Heart left ventricle (tissue), 16 donors: Measurements from ENCODE around the gene DUSP7. TPM values are rescaled to one million over a fixed set of nuclear protein-coding genes. Genes with fewer than 3 reads are reported as not detected.

ENCODE experiments used
- ATAC-seq, 4 donors: fragments of 200-7000 bp; cut with Tn5 transposase; one replicate each; pipeline ENCODE4 v1.9.1; 2020 to 2022; ENCODE audit warnings: moderate library complexity in 4 of 4, mild to moderate bottlenecking in 3 of 4, moderate number of reproducible peaks in 1 of 4
- DNase-seq, 5 donors: peaks; one replicate each; pipeline ENCODE4 v3.0.0-alpha.2; 2020
- H3K27ac ChIP-seq, 12 donors: fragments of 200-600 bp; sonication (generic) in 4 of 12; one replicate each; pipeline versions ENCODE4 v1.5.0 to v1.8.0; 2016 to 2022; ENCODE audit warnings: mild to moderate bottlenecking in 2 of 12
- H3K27me3 ChIP-seq, 9 donors: fragments of 200-600 bp; sonication (generic) in 2 of 9; one replicate each; pipeline versions ENCODE4 v1.5.1 to v1.8.0; 2016 to 2022; ENCODE audit warnings: mild to moderate bottlenecking in 3 of 9
- H3K36me3 ChIP-seq, 9 donors: fragments of 200-600 bp; sonication (generic) in 2 of 9; one replicate each; pipeline versions ENCODE4 v1.5.0 to v1.8.0; 2018 to 2022; ENCODE audit warnings: mild to moderate bottlenecking in 2 of 9
- H3K4me1 ChIP-seq, 12 donors: fragments of 200-600 bp; sonication (generic) in 4 of 12; one replicate each; pipeline versions ENCODE4 v1.5.0 to v1.8.0; 2016 to 2022; ENCODE audit warnings: mild to moderate bottlenecking in 3 of 12
- H3K4me3 ChIP-seq, 12 donors: fragments of 200-600 bp; sonication (generic) in 4 of 12; one replicate each; pipeline versions ENCODE4 v1.5.0 to v1.8.0; 2017 to 2022; ENCODE audit warnings: mild to moderate bottlenecking in 9 of 12, moderate library complexity in 4 of 12
- H3K9me3 ChIP-seq, 12 donors: fragments of 200-600 bp; sonication (generic) in 4 of 12; one replicate each; pipeline versions ENCODE4 v1.5.0 to v1.8.0; 2016 to 2022; ENCODE audit warnings: mild to moderate bottlenecking in 1 of 12
- POLR2A ChIP-seq, 2 donors: fragments of 450-650 bp; IDR thresholded peaks; one replicate each; pipeline ENCODE4 v1.6.1; 2017; ENCODE audit warnings: antibody characterized with exemption in 2 of 2, mild to moderate bottlenecking in 2 of 2, moderate library complexity in 2 of 2
- WGBS, 4 donors: extraction: QIAGEN DNeasy Blood & Tissue Kit in 2 of 4; methylation state at CpG; one replicate each; pipeline versions ENCODE4 v1.1.5 to v1.1.7; 2013 to 2018; 5-methylcytosine and 5-hydroxymethylcytosine counted together
- intact Hi-C, 10 donors: fragments of 100-400 bp; cut with DNase I; formaldehyde crosslinking; loops; one replicate each; pipeline versions ENCODE4 v1.11.1 to v1.14.2; 2022
- polyA plus RNA-seq, 2 donors: library from polyadenylated mRNA; stranded (reverse); fragments of 200-250 nt; gene quantifications; one replicate each; pipeline ENCODE4 v1.2.3, GENCODE V29; 2013
- total RNA-seq, 9 donors: library from RNA; depleted of rRNA in 2 of 9; stranded (reverse); fragments of >200 nt in 2 of 9; fragmentation: NEBNext Ultra II Directional in 3 of 9; extraction: Animal tissue kit (Norgen Biotek cat#: 25700) in 3 of 9; gene quantifications; one replicate each; pipeline versions ENCODE4 v1.1.0 to v1.2.4, GENCODE V29; 2016 to 2023
- TF ChIP-seq, protein P1 (sequence below), 12 donors: fragments of 200-600 bp; sonication (generic) in 4 of 12; IDR thresholded peaks; one replicate each; pipeline versions ENCODE4 v1.5.0 to v1.8.0; 2018 to 2022; ENCODE audit warnings: antibody characterized with exemption in 12 of 12, mild to moderate bottlenecking in 5 of 12
- donor health status: ischemic (EF 13 %, LVEDD 7.1; RV severe dilation, severe dysfunction).
- donor health status: healthy with polysubstance abuse.
- donor health status: DM: no; HTN: yes; CAD: no.
- donor health status: DM: no; HTN: no; CAD: no.
- donor health status: ischemic (EF 25% LVEDD 6.9; RV normal size, moderate dysfunction).
- donor health status: ischemic (EF 25% LVEDD 5.7; RV mildly dilated, moderate dysfunction).
- donor health status: healthy.
- donor health status: DM: yes; HTN: yes; CAD: no.
- donor health status: ischemic (EF 35%, LVEDD 5.7; RV mildly dilated, moderate dysfunction).
- donor health status: nonischemic (EF 11% LVEDD 7.7; RV severe dilation, severe dysfunction).
- donor health status: DM: yes; HTN: yes; CAD: no.
- donor health status: PGD.
- donor health status: ischemic (EF 29% LVEDD 5.4; RV normal size, mild dysfunction).
- donor health status: nonischemic (EF 23%, LVEDD 6.1; RV moderate dilation, normal function).

DUSP7 gene
- total and polyA plus RNA-seq, 11 donors: 9.2 to 33.2 (median 20.7) TPM

DNA sequence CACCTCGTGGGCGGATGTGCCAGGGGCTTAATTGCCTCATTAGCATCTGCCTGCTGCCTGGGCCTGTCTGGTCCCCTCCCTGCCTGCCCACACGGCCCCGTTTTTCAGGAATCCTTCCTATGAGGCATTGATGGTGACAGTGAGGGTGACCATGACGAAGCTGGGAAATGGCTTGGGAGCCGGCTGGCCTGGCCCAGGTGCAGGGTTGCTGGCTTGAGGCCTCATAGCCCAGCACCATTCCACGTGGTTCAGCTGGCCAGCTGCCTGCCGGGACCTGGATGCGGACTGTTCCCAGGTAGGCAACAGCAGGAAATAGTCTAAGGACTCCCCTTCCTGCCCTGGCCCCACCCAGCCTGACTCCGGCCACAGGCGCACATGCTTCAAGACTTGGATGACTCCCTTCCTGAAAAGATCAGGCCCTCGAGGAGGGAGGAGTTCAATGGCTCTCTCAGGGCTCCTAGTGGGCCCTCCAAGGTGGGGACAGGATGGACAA lies 8.9 kb upstream of the DUSP7 start:
- DNase-seq (peak in 3 of 5 donors; percentile 67 to 72 (median 71)), ATAC-seq (peak; percentile 43 to 88 (median 48))
- intact Hi-C loops: no loop called here
- no peaks in the 10 kb centered on the region for H3K27me3 ChIP-seq
- H3K4me1 ChIP-seq: peaks cover 0 to 45% (median 11%) of the 10 kb centered on the region in 12 donors
- 55 to 68% (median 60%) methylated on average over 10 to 12 of the region's 12 CpGs for WGBS, 4 donors
- no peaks in the 10 kb centered on the region for H3K36me3 ChIP-seq
- no peaks in the 10 kb centered on the region for H3K9me3 ChIP-seq
- TF ChIP-seq, protein P1, sequence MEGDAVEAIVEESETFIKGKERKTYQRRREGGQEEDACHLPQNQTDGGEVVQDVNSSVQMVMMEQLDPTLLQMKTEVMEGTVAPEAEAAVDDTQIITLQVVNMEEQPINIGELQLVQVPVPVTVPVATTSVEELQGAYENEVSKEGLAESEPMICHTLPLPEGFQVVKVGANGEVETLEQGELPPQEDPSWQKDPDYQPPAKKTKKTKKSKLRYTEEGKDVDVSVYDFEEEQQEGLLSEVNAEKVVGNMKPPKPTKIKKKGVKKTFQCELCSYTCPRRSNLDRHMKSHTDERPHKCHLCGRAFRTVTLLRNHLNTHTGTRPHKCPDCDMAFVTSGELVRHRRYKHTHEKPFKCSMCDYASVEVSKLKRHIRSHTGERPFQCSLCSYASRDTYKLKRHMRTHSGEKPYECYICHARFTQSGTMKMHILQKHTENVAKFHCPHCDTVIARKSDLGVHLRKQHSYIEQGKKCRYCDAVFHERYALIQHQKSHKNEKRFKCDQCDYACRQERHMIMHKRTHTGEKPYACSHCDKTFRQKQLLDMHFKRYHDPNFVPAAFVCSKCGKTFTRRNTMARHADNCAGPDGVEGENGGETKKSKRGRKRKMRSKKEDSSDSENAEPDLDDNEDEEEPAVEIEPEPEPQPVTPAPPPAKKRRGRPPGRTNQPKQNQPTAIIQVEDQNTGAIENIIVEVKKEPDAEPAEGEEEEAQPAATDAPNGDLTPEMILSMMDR (IDR thresholded peaks at IDR 0.05): no peak
- no peak for TF ChIP-seq POLR2A (IDR thresholded peaks at IDR 0.05)
- peak overlapping the region in 5 of 12 donors; percentile 33 to 66 (median 56) for H3K27ac ChIP-seq
- no peak overlapping the region for H3K4me3 ChIP-seq

DNA sequence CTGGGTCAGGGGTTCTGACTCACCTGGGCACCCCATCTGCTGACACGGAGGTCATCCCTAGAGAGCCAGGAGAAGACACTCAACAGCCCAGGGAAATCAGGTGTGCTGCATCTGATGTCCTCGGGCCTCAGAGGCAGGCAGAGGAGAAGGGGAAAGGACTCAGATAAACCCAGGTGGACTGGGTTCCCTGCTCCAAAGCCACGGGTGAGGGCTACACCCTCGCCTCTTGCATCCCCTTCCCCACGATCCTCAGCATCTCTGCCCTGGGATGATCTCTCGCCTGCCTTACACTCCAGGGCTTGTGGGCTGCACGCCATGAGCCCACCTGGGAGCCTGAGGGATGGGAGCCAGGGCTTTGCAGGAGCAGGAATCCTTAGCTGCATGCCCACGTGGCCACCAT lies 8.2 kb upstream of the DUSP7 start:
- 91 to 97% (median 94%) methylated on average over 5 to 8 of the region's 8 CpGs for whole genome bisulfite sequencing, 4 donors
- intact Hi-C loops: loop anchor here in 1 of 10 donors (5.0 kb wide), 1 partner anchor 48 kb away; no protein-coding TSS in a partner anchor

DNA sequence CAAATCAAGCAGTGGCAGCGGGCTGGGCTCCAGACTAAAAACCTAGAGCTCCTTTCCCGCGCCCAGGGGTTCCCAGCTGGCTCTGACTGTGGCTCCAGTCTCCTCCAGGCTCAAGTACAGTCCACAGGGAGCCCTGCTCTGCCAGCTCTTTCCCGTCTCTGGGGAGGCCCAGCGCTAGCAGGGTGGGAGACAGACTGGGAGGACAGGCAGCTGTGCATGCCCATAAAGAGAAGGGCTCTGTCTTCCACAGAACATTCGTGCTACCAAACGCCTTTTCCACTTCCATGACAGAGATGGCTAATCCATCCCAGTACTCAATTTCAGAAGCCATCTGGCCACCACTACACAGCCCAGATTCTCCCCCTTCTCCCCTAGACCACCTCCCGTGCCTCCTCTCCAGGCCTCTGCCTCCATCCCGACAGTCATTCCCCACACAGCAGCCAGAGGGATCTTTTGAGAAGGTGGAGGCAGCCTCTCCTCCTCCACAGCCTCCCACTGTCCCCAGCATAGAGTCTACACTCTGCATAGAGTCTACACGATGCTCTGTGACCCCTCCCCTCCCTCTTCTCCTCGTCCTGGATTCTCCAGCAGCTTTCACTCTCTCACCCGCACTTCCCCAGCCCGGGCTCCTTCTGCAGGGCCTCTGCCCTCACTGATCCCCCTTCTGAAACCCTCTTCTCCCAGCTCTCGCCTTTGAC lies 6.8 kb upstream of the DUSP7 start:
- intact Hi-C loops: loop anchor here in 1 of 10 donors (5.0 kb wide), 1 partner anchor 49 kb away; no protein-coding TSS in a partner anchor
- DNase-seq (no peak), ATAC-seq (no peak)
- TF ChIP-seq POLR2A (IDR thresholded peaks at IDR 0.05): no peak
- TF ChIP-seq, protein P1 (IDR thresholded peaks at IDR 0.05): no peak
- no peak overlapping the region for H3K27ac ChIP-seq
- WGBS, 4 donors: 83 to 88% (median 84%) methylated on average over 14 of the region's 14 CpGs
- peaks cover 0 to 37% (median 8%) of the 10 kb centered on the region in 12 donors for H3K4me1 ChIP-seq
- no peaks in the 10 kb centered on the region for H3K9me3 ChIP-seq
- no peaks in the 10 kb centered on the region for H3K36me3 ChIP-seq
- no peak overlapping the region for H3K4me3 ChIP-seq
- H3K27me3 ChIP-seq: no peaks in the 10 kb centered on the region

More for the DNA sequence above, 8.2 kb upstream of the DUSP7 start:
- Histone ChIP-seq H3K4me3 (no peak overlapping the region), H3K4me1 (peaks cover 0 to 37% (median 8%) of the 10 kb centered on the region in 12 donors), H3K27ac (no peak overlapping the region), H3K36me3 (no peaks in the 10 kb centered on the region), H3K9me3 (no peaks in the 10 kb centered on the region), H3K27me3 (no peaks in the 10 kb centered on the region)
- DNase-seq (no peak), ATAC-seq (no peak)
- TF ChIP-seq, protein P1 (IDR thresholded peaks at IDR 0.05): no peak
- no peak for TF ChIP-seq POLR2A (IDR thresholded peaks at IDR 0.05)

DNA sequence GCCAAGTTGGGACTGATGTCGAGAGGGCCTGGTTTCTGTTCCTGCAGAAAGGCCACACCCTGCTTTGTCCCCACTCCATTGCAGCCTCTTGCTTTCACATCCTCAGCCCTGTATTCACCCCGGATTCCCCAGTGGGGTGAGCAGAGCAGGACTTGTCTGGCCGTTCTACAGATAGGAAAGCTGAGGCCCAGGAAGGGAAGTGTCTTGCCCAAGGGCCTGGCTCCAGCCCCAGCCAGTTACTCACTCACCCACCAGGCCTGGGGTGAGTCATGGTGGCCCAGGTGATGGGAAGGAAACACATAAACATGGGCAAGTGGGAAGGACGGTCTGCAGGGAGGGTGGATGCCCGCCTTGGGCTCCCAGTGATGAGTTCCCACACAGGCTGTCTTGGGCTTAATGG lies 6.1 kb upstream of the DUSP7 start:
- no peak overlapping the region for H3K4me3 ChIP-seq
- TF ChIP-seq, protein P1 (IDR thresholded peaks at IDR 0.05): no peak
- TF ChIP-seq POLR2A (IDR thresholded peaks at IDR 0.05): no peak
- ATAC-seq: peak in 2 of 4 donors; percentile 26 to 35
- intact Hi-C loops: loop anchor here in 1 of 10 donors (5.0 kb wide), 1 partner anchor 50 kb away; no protein-coding TSS in a partner anchor
- no peaks in the 10 kb centered on the region for H3K36me3 ChIP-seq
- no peaks in the 10 kb centered on the region for H3K9me3 ChIP-seq
- H3K27ac ChIP-seq: no peak overlapping the region
- no peaks in the 10 kb centered on the region for H3K27me3 ChIP-seq
- peaks cover 0 to 43% (median 13%) of the 10 kb centered on the region in 12 donors for H3K4me1 ChIP-seq
- 60 to 69% (median 67%) methylated on average over 5 of the region's 5 CpGs for WGBS, 4 donors
- peak in 1 of 5 donors; percentile 77 for DNase-seq
